NT2/D1 (cell line): ENCODE results near the gene KCNK2.

Source experiments
- SUZ12 ChIP-seq: IDR thresholded peaks from 2 replicates; pipeline ENCODE4 v1.6.1; 2011; ENCODE audit not compliant: insufficient read length, insufficient read depth; ENCODE audit errors: extremely low read depth
- YY1 ChIP-seq: IDR thresholded peaks from 2 replicates; pipeline ENCODE4 v1.6.1; 2011; ENCODE audit not compliant: insufficient read length, insufficient read depth

DNA sequence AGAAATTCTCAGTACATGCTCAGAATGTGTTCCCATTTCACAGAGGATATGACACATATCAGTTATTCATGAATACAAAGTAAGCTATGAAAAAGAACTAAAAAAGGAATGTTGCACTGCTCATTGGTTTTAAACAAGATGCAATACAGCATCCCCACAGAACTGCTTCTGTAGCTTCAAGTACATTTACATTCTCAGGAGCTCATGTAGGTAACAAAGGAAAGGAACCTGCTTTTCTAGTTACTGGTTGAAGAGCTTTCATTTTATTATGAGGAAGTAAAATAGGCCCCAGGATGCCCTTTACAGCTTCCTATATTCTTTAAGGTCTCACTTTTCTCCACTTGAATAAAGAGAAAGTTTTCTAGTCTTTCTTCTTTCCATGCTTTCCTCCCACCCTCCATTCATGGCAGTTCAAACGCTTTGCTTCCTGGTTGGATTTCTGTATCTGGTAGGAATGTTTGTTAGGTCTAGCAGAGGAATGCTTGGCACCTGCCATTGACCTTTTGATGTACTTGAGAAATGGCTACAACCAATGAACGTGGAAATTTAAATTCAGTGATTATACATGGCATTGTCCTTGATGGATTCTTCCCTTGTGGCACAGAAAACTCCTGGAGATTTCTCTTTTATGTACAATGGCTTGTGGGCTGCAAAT lies 27.1 kb upstream of the KCNK2 start:
- TF ChIP-seq SUZ12: no peak
- no peak for TF ChIP-seq YY1
